KOPT-K1 (cell line): ENCODE results near the gene TMEM223.

Experiments used
- H3K27ac ChIP-seq: fragments of 200-600 bp; sonication (generic); 2 replicates; pipeline ENCODE4 v1.5.1; 2016; ENCODE audit warnings: antibody characterized with exemption, mild to moderate bottlenecking, low read depth, low read length; ENCODE audit not compliant: poor library complexity, severe bottlenecking
- H3K36me3 ChIP-seq: fragments of 200-600 bp; sonication (generic); 2 replicates; pipeline ENCODE4 v1.5.1; 2017; ENCODE audit warnings: antibody characterized with exemption, mild to moderate bottlenecking, low read length, moderate library complexity; ENCODE audit not compliant: insufficient read depth
- H3K9me3 ChIP-seq: fragments of 200-600 bp; sonication (generic); 2 replicates; pipeline ENCODE4 v1.5.1; 2017; ENCODE audit warnings: antibody characterized with exemption, low read length, mild to moderate bottlenecking; ENCODE audit not compliant: insufficient read depth, poor library complexity, severe bottlenecking

TMEM223 gene

DNA sequence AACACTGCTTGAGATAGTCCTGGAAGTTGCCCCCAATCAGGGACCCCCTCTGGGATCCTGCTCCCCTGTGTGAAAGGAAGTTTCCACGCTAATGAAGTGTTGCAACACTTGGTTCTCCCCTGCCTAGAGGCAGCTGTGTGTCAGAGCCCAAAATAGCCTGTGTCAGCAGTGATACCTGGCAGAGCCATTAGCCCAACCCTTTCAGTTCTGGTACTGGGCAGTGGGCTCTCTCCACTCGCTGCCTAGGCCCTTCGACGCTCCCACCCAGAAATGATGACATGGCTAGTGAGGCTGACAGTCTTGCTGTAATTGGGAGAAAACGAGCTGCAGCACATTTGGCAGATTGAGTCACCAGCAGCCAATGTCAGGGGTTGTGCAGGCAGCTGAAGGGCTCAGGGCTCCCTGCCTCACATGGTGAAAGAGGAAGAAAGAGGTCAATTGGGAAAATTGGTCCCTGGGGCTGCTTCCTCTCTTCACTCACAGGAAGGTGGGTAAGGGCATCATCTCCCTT lies 14.9 kb upstream of the TMEM223 start:
- Histone ChIP-seq H3K9me3 (no peaks in the 10 kb centered on the region), H3K36me3 (peaks cover 24% of the 10 kb centered on the region), H3K27ac (peak overlapping the region; percentile 85)

DNA sequence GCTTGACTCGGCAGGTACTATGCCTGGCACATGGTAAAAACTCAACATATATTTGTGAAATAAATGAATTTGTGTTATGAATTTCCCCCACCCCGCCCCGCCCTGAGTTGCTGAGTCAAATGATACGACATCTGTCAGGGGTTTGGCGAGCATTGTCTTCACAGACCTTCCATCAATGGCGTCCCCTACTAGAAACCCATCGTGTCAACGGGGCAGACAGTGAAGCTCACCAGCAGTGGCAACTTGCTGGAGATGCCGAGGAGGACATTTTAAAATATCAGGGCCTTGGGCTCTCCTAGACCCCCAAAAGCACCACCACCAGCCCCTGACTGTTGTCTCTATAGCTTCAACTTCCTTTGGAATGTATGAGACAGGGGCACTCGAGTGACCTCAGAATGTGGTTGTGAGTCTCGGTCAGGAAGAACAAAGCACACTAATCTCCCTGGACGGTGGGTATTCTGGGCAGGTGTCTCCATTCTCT lies 14.2 kb upstream of the TMEM223 start:
- H3K27ac ChIP-seq = peak overlapping the region; percentile 85

DNA sequence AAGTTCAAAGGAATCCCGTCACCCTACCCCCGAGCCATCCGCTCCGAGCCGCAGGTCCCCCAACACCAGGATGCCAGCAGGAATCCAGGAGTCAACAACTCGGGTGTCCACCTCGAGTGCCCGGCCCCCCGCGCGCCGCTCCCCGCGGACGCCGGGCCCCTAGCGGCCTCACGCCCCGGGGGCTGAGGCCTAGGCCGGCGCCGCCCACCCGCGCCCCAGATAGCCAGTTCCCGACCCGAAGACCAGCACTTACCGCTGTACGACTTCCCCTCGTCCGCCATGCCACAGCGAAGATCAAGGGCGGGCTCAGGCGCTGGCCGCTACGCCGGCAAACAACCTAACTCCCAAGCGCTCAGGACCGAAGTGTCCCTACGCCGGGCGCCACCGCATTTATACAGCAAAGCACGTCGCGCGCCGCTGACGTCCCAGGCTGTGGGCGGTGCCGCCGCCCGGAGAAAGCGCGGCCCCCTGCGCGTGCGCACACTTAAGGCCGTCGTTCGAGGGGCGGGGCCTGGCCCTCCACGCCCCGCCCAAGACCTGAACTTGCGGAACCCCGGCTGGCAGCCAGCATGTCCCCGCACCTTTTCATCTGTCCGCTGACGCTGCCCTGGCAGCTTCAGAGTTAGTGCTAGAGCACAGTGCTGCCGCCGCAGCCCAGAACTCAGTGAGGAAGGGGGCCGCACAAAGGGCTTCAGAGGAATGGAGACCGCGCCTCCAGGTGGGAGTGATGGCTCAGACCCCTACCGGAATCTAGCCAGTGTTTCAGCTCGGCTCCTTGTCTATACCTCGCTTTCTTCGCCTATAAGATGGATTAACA lies 13.5 kb upstream of the TMEM223 start, which contains the start of gene NXF1:
TSS of gene NXF1 (minus strand) at position 365 of the 817 bp plus-strand sequence. CDS start at position 281, 84 bp downstream.
- Histone ChIP-seq H3K36me3 (peaks cover 38% of the 10 kb centered on the region), H3K27ac (peak within 1 kb of the TSS; percentile 85), H3K9me3 (no peaks in the 10 kb centered on the region)

More for the DNA sequence above, 14.2 kb upstream of the TMEM223 start:
- Histone ChIP-seq H3K36me3 (peaks cover 31% of the 10 kb centered on the region), H3K9me3 (no peaks in the 10 kb centered on the region)

DNA sequence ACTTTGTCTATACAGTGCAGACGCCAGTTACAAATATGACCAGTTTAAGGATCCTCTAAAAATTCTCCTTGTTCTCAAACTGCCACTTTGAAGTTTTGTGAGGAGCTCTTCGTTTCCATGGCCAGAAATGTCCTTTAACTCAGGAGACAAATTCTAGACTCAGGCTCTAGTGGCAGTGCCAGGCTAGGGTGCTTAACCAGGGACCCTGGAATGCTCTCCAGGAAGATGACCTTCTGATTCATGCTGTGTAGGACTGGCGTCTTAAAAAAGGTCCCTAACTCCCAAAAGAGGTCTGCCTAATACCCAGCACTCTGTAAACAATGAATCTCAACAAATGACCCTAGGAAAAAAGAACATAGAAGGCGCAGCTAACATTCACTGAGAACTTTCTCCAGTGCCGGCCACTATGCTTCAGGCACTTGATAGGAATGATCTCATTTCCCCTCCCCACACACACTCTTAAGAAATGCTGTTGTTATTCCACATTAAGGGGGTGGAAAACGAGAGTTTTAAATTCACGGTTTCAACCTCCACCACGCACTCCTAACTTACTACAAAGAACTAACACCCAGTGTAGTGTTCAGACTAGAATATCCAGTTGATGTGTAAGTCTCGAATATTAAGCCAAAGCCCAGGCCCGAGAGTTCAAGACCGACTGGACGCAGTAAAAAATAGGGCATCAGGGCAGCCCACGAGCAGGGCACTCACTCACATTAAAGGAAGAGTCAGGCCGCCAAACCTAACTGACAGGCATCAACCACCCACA lies 12.7 kb upstream of the TMEM223 start:
- Histone ChIP-seq H3K9me3 (no peaks in the 10 kb centered on the region), H3K27ac (peak overlapping the region; percentile 85), H3K36me3 (peaks cover 46% of the 10 kb centered on the region)

GRCh38 chr11:62801071-62801470 lies 9.3 kb upstream of the TMEM223 start:
- H3K9me3 ChIP-seq = no peaks in the 10 kb centered on the region
- H3K36me3 ChIP-seq = peaks cover 80% of the 10 kb centered on the region
- H3K27ac ChIP-seq = no peak overlapping the region

GRCh38 chr11:62799486-62799885 lies 7.7 kb upstream of the TMEM223 start:
- no peak overlapping the region for H3K27ac ChIP-seq
- peaks cover 96% of the 10 kb centered on the region for H3K36me3 ChIP-seq
- H3K9me3 ChIP-seq = no peaks in the 10 kb centered on the region

- Histone ChIP-seq H3K36me3 (peaks cover 93% of the 10 kb centered on the region), H3K27ac (no peak overlapping the region), H3K9me3 (no peaks in the 10 kb centered on the region)
Measured at GRCh38 chr11:62796281-62796680, 4.5 kb upstream of the TMEM223 start.

DNA sequence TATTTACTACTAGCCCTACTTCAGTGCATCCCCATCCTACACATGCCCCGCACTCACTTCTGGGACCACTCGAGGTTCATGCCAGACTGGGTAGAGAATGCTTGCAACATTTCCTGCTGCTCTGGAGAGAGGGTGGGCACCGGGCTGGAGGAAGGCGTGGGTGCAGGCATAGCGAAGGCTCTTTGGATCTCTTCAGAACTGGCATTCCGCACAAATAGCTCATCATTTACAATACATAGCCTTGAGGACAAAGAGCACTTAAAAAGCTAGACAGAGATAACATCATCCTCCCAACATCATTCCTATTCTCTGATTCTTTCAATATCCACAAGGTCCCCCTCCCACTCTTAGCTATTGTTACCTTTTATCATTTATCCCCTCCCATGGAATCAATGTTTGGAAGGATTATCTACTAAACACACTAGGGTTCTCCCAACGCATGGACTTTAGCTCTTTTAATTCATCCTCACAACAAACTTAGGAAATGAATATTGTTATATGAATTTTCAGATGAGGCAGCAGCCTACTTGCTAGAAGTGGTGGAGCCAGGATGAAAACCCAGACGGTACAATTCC lies 2.5 kb upstream of the TMEM223 start:
- Histone ChIP-seq H3K9me3 (no peaks in the 10 kb centered on the region), H3K36me3 (peaks cover 90% of the 10 kb centered on the region), H3K27ac (no peak overlapping the region)

GRCh38 chr11:62792202-62792575 lies 383 bp upstream of the TMEM223 start:
- Histone ChIP-seq H3K9me3 (no peaks in the 10 kb centered on the region), H3K36me3 (peaks cover 75% of the 10 kb centered on the region), H3K27ac (peak overlapping the region; percentile 85)

- H3K36me3 ChIP-seq = peaks cover 62% of the 10 kb centered on the region
- no peaks in the 10 kb centered on the region for H3K9me3 ChIP-seq
- H3K27ac ChIP-seq = no peak overlapping the region
Measured at GRCh38 chr11:62789576-62789975, 2.2 kb downstream of the TMEM223 start.

GRCh38 chr11:62788991-62789390 lies 2.8 kb downstream of the TMEM223 start:
- peaks cover 56% of the 10 kb centered on the region for H3K36me3 ChIP-seq
- no peaks in the 10 kb centered on the region for H3K9me3 ChIP-seq
- no peak overlapping the region for H3K27ac ChIP-seq

- no peaks in the 10 kb centered on the region for H3K9me3 ChIP-seq
- H3K36me3 ChIP-seq = peaks cover 52% of the 10 kb centered on the region
- H3K27ac ChIP-seq = peak within 1 kb of the TSS; percentile 91
Measured at GRCh38 chr11:62787005-62787759, 4.6 kb downstream of the TMEM223 start, which contains the start of gene TMEM179B. Gene TMEM179B (plus strand): TSS chr11:62787402. CDS start chr11:62787432, 30 bp downstream.

DNA sequence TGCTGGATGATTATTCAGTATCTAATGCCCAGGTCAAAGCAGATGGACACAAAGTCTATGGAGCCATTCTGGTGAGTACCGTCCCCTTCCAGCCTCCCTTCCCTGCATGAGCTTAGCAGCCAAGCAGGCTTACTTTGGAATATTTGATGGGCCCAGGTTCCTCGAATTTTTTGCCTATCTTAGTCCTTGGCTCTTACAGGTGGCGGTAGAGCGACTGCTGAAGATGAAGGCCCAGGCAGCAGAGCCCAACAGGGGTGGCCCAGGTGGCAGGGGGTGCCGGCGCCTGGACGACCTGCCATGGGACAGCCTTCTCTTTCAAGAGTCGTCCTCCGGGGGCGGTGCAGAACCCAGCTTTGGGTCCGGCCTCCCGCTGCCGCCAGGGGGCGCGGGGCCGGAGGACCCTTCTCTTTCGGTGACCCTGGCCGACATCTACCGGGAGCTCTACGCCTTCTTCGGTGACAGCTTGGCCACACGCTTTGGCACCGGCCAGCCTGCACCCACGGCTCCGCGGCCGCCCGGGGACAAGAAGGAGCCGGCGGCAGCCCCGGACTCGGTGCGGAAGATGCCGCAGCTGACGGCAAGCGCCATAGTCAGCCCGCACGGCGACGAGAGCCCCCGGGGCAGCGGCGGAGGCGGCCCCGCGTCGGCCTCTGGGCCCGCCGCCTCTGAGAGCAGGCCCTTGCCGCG lies 5.3 kb downstream of the TMEM223 start:
- H3K9me3 ChIP-seq = no peaks in the 10 kb centered on the region
- peak overlapping the region; percentile 91 for H3K27ac ChIP-seq
- peaks cover 57% of the 10 kb centered on the region for H3K36me3 ChIP-seq

DNA sequence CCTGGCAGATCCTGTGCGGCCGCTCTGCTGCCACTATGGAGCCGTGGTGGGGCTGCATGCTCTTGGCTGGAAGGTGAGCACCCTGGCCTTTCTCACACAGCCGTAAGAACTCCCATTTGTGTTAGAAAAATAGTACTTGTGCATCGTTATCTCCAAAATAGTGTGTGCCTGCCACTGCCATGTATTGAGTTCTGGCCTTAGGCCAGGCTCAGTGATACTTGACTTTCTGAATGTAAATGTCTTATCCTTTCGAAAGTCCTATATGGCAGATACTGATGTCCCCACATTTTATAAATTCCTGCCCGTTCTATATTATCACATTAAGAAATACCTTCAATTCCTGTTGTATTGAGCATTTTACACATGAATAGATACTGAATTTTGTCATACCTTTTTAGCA lies 9.1 kb downstream of the TMEM223 start:
- no peaks in the 10 kb centered on the region for H3K9me3 ChIP-seq
- peaks cover 62% of the 10 kb centered on the region for H3K36me3 ChIP-seq
- H3K27ac ChIP-seq = no peak overlapping the region
